Glomerular visceral epithelial cell (primary cell): ENCODE measurements around the gene FSD2.

Source experiments
- DNase-seq: peaks from one replicate; pipeline ENCODE4 v3.0.0-alpha.2; 2016; ENCODE audit errors: extremely low spot score

The FSD2 gene, protein sequence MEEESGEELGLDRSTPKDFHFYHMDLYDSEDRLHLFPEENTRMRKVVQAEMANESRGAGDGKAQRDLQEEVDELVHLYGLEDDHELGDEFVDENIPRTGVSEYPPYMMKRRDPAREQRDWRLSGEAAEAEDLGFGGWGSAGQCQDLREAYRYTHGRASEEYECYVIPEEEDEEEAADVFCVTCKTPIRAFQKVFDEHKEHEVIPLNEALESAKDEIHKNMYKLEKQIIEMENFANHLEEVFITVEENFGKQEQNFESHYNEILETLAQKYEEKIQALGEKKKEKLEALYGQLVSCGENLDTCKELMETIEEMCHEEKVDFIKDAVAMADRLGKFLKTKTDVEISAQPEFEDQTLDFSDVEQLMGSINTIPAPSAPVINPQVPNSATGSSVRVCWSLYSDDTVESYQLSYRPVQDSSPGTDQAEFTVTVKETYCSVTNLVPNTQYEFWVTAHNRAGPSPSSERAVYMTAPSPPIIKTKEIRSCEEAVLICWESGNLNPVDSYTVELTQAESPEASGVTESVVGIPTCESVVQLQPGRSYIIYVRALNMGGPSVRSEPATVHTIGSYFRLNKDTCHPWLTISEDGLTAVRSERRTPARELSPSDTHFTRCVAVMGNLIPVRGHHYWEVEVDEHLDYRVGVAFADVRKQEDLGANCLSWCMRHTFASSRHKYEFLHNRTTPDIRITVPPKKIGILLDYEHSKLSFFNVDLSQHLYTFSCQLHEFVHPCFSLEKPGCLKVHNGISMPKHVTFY

DNA sequence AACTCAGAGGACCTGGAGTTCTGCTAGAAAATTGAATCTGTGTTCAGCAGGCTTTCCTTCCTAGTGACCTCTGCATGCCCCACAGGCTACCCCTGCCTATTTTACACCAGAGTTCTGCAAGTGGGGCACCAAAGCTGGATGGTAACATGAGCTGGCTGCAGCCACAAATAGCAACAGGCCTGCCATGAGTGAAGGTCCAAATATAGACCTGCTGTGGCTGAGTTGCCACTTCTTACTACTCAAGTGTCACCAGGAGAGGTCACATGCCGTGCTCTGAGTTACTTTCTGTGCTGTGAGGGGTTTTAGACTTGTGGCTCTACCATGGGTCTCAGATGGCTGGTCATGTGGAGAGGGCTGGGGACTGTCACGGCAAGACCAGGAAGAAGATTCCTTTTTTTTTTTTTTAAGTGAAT is at the start of gene FSD2:
FSD2 (minus strand) TSS at position 76 of the 413 bp plus-strand sequence. CDS start 18,679 bp downstream, outside the sequence.
- peak; percentile 44 for DNase-seq

DNA sequence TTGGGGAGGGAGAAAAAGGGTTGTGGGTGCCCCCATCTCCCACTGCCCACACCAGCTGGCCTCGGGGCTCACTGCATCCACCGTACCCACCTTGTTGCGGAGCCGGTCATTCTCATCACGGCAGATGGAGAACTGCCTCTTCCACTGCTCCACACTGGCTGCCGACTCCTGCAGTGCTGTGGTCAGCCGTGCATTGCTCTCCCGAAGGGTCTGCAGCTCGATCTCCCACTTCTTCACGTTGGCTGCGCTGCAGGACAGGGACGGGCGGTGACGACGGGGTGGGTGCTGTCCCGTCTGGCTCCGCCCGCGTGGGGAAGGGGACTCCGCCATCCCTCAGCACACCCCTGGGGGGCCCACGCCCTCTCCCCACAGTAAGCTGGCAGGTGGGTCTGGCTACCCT is 48.7 kb upstream of the FSD2 start:
- DNase-seq, result no peak

DNA sequence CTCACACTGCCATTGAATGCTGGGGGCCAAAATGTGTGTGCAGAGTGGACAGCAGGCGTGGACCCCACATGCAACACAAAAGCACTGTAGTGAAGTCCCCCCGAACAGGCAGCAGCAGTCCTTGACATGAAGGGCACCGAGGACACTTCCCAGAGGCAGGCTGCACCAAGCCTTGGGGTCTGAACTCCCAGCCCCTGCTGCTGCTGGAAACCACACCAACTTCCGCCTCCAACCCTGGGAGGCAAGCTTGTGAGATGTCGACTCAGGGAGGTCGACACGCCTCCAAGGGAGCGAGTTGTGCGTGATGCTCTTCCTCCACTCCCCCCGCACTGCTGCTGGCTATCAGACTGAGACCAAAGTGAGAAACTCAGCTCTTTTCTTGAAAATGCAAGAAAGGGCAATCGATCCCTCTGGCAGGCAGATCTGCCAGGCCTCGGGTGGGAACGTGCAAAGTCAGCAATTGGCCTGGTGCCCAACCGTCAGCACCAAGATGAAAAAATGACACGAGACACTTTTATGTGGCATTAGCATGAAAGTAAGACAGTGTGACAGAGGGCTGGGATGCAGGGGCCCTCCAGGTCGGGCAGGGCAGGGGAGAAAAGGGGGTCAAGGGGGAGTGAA is 47.2 kb upstream of the FSD2 start:
- DNase-seq, result no peak

DNA sequence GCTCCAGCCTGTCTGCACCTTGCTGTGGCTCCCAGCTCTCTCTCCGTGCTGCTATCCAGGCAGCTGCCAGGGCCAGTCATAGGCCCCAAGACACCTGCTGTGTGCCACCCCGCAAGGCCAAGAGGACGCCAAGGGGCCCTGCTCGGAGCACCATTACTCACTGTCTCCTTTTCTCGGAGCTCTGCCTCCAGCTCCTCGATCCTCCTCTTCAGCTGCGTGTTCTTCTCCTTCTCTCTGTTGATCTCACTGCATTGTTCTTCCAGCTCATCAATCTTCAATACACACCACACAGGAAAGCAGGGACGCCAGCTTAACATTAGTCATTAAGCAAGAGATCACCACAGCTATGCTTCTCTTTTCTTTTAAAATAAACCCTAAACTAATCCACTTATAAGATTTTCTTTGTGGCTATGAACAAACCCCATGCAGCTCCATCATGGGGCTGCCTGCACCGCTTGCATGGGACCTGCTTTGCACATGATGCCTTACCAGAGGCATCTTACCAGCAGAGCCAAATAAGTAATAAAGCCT is 46.2 kb upstream of the FSD2 start:
- peak; percentile 39 for DNase-seq

DNA sequence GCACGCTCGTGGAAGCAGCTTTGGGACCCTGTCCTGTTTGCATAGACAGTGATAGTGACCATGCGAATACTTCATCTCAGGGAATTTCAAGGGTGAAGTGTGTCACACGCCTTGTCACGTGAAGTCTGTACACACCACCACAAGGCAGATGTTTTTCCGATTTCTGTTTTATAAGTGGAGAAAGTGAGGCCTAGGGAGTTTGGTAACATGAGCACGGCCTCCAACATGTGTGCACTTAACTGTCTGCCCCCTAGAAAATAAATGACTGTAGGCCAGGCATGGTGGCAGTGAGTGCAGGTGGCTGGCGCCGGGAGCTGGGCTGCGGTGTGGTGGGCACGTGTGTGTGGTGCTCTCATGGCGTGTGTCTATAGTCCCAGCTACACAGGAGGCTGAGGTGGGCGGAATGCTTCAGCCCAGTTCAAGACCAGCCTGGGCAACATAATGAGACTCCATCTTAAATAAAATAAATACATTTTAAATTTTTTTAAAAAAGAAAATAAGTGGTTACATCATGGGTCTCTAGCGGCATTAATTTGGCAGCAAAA is 45.5 kb upstream of the FSD2 start:
- no peak for DNase-seq

DNA sequence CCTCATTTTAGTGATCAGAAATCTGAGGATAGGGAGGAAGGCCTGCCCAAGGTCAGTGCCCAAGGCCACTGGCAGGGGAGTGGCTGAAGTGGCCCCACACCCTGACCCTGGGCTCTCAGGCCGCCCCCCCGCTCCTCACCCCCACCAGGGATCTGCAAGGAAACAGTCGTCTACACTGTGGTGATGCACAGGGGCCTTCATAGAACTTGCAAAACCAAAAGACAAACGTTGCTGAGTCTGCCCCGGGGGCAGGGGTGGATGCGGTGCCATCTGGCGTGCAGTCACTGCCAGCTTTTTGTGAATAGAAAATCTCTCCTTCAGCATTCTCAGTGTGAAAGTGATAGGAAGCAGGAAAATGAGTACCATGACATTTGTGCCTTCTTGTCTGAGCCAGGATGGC is 44.9 kb upstream of the FSD2 start:
- no peak for DNase-seq

DNA sequence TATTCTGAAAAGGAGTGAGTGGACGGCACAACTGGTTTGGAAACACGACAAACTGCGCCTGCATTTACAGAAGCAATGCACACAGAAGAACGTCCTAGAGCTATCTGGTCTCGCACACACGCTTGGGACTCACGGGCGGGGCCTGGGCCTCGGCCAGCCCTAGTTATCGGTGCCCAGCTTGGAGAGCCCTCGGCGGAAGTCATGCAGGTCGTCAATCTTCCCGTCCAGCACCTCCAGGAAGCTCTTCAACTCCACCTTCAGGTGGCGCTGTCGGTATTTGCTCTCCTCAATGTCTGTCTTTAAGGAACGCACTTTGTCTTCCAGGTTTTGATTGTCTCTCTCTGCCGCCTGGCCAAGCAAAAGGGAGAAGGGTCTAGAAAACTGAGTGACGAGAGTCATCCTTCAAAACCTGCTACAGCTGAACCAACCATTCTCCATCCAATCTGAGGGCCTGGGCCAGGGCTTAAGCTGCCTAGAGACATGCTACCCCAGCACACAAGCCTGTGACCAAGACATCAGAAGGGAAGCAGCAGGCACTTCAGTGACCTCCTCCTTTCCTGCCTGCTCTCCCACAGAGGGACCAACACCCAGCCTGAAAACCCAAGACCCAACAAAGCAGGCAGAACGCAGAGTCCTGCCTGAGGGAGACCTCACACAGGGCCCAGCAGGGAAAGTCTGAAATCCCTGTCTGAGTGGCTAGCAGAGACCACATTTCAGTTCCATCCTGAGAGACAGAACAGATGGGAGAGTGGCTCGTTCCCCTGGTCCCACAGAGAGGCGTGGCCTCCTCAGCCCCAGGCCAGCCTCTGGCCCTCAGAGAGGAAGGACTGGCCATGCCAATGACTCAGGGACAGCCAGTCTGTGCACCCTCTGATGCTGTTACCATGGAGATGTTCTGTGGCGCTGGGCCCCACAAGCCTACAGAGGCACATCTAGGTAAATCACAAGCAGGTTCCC is 44.0 kb upstream of the FSD2 start:
- peak; percentile 78 for DNase-seq

DNA sequence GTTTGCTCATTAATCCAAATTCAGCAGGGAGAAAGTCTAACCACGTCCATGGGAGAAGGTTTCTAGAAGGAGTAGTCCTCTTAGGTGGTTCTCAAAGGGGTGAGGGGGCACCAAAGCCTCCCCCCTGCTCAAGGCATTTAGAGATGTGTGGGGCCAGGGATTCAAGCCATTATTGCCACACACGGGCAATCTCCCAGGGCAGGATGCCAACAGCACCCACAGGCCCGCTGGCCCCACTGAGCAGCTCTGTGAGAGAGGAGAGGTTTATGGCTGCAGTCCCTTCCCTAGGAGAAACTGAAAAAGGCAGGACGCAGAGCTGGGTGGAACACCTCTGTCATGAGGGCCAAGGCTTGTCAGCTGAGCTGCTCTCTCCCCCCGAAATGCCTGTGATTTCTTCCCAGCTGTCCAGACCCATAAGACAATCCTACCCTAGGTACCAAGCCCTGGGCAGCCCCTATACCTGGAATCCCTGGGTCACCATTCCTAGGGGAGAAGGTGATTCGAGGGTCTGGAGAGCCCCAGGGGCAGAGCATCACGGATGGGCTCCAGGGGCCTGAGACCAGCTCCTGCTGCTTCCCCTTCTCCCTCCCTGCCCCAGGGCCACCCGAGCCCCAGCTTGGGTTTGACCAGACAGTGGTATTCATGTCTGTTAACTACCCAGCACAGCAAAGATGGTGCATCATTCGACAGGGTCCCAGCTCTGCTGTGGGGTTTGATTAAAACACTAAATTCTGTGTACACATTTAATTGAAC is 42.5 kb upstream of the FSD2 start:
- no peak for DNase-seq

DNA sequence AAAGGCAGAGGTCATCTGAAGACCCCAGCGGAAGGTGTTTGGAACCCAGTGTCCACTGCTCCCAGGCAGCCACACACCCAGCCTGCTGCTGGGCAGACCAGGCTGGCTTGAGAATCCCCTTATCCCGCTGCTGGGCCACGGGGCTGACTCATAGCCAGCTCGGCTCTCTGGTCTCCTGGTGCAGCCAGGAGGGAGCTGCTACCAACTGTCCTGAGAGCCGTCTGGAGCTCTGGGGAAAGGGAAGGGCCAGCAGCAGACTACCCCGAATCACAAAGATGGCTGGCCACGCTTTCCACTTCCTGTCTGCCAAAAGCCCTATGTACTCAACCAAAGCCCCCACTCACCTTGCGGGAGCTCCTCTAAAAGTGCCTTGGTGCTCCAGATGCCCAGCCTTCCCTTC is 41.8 kb upstream of the FSD2 start:
- DNase-seq, result peak; percentile 49

DNA sequence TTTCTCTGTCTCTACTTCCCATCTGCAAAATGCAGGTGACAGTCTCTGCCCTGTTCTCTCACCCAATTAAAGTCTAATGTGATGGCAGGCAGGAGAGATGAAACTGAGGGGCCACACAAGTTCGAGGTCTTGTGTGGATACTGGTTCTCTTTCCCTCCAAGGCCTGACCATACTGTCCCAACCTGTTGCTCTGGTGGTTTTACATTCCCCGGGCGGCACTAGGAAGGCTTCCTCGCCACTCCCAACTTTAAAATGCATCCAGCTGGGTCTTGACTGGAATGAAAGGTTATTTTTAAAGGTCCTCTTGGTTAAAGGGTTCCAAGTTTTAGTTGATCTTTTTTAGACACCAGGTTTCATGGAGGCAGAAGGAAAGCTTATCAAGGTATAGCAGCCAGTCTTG is 40.8 kb upstream of the FSD2 start:
- no peak for DNase-seq

DNA sequence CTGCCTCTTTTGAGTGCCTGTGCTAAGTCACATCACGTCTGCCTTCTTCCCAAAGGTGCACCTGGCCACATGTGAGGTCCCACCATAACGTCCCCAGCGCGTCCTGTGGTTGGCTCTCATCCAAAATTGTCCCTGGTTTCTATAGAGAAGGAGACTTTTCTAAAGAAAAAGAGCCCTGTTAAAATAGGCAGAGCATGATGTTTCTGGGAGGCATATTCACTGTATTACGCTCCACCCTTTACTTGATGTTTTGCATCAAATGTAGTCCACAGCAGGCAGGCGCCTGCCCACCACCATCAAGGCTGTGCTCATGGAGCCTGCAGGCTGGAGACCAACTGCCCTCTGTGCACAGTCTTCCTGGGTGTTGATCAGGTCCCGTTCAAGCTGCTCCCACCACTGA is 39.8 kb upstream of the FSD2 start:
- no peak for DNase-seq

DNA sequence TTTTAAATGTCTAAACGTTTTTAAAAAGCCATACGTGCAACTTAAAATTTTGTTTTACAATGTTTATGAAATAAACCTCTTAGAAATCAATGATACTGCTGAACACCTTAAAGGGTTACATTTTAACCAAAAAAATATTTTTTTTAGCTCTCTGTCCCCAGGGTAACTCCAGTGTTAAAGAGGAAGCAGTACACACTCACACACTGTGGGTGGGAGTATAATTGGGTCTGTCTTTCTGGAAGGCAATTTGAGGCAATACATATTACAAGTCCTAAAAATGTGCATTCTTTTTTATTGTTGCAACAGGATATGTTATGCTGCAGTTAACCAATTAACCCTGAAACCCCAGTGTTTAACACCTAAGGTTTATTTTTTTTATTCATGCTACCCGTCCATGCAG is 37.7 kb upstream of the FSD2 start:
- no peak for DNase-seq

DNA sequence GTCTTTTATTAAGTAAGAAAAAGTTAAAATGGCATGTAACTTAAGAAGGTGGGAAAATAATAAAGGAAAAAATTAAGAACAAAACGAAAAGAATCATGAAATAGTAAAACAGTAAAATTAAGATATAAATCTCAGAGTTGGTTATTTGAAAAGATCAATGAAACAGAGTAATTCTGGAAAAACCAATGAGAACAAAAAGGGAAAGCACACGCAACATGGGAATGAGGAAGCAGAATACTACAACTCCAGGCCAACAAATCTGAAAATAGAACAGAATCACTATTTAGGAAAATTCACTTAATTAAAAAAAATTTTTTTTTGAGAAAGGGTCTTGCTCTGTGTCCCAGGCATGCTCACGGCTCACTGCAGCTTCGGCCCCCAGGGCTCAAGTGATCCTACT is 34.3 kb upstream of the FSD2 start:
- no peak for DNase-seq

DNA sequence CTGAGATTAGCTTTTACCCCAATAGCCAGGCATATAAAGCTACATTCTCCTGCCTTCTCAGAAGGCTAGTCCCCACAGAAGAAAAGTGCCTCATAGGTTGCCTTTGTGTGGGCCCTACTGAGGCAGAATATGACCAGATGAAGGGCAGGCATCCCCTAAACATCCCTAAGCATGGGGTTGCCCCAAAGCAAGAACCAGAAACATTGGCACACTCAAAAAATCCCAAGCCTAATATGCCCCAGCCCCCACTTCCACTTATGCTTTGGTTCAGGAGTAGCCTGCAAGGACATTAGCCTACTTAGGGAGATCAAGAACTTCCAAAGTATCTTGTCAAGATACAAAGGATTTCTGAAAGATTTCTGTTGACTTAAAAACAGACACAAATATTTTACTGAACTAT is 33.3 kb upstream of the FSD2 start:
- DNase-seq, result no peak

DNA sequence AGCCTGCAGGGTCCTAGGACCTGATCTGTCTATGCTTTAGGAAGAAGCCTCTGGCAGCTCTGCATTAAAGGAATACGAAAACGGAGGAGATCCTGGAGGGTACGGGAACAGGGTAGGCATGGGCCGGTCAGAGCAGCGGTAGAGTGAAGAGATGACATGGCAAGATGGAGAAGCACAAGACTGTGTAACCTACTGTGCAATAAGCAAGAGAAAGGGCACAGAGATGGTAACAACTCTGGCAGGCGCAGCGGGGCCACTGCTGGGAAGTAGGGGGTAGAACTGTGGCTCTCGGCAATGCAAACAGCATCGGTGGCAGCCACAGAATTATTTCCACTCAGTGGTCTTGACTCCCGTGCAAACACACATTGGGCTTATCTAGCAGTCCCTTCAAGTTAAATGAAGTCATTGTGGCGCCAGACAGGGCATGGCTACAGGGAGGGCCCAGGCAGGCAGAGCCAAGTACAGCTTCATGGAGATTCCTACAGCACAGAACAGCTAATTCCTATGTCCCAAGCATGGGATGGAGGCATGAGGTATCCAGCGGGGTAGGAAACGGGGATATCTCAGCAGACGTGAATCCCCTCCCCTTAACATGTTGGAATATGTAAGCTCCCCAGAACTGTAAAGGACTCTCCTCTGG is 32.3 kb upstream of the FSD2 start:
- DNase-seq, result no peak

DNA sequence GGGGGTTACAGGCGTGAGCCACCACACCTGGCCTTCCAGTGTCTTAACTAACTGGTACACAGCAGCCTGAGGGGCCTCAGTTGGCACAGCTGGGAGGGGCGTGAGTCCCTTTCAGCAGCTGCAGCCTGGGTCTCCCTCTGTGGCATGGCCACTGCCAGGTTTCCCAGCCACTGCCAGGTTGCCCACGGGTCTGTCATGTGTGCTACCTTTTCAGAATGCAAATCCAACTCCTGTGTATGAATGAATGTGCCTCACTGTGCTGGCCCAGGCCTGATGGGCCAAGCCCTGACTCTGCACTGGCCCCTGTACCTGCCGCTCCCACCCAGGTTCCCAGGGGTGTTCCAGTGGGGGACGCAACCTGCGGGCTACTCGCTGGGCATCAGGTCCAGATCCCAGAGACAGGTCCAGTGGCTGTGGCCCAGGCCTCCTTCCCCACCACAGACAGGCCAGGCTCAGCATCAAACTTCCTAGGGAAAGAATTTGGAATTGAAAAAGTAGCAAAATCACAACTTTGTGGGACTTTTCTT is 29.6 kb upstream of the FSD2 start:
- no peak for DNase-seq

DNA sequence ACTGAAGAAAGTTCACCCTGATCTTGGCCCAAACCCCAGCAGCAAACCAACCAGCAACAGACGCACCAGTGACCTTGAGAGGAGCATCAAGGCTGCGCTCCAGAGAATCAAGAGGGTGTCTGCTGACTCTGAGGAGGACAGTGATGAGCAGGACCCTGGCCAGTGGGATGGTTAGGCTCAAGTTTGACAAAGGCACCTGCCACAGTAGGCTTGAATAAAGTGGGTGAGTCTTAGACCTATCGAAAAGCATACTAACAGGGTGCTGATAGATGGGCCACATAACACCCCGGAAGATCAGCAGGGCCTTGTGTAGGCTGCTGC is 27.5 kb upstream of the FSD2 start:
- DNase-seq, result no peak

DNA sequence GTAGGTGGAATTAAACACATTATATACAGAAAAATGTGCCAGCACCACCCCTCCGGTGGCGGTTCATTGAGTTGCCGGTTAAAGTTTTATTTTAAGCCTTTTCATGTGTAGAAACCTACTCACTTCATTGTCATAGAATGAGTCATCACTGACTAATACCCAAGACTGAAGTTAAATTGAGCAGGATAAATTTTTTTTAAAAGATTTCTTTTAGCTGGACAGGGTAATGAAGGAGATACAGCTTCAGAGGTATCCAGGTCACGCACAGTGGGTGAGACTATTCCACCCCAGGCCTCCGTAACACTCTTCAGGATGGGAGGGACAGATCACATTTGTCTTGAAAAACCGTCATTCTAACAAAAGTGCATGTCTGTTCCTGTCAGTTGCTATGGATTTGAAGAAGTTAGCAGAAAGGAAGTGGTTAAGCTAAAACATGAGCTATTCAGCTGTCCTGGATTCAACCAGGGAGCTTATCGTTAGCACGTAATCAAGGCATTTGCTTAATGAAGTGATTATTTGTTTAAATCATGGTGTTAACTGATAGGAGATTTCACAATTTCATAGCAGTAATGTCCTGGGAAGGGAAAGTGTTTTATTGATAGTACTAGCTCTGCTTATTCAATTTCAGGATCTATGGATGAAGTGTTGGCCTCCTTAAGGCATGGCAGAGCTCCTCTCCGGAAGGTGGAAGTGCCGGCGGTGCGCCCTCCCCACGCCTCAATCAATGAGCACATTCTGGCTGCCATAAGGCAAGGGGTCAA is 26.9 kb upstream of the FSD2 start:
- peak; percentile 89 for DNase-seq
